ENCODE results near the gene CCDC137. TPM values are rescaled to one million over a fixed set of nuclear protein-coding genes. Genes with fewer than 3 reads are reported as not detected.

The CCDC137 gene
- total and polyA plus RNA-seq, 2 donors (not counting 3 experiments of a cell fraction or from before 2014, with no cell fraction given): 12.9 to 32.2 TPM

DNA sequence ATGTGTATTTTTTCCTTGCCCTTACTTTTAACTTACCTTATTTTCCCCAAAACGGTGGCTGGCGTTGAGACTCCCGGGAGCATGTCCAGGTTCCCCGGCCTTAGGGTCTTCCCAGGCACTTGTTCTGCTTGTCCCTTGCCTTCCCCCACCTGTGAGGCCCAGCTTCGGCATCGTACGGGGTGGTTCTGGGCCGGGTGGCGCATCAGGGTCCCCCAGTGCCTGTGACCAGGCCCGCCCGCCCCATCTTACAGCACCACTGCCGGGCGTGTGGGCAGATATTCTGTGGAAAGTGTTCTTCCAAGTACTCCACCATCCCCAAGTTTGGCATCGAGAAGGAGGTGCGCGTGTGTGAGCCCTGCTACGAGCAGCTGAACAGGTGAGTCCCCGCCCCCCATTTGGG is 24.7 kb downstream of the CCDC137 start:
- no peak for TF ChIP-seq GATA2 (IDR thresholded peaks at IDR 0.05; ENCODE audit: insufficient read depth, insufficient read length, low read depth, low read length)
- no peak for TF ChIP-seq FOS (IDR thresholded peaks at IDR 0.05; ENCODE audit: borderline replicate concordance, insufficient read depth, low read length)
- TF ChIP-seq, protein P1, sequence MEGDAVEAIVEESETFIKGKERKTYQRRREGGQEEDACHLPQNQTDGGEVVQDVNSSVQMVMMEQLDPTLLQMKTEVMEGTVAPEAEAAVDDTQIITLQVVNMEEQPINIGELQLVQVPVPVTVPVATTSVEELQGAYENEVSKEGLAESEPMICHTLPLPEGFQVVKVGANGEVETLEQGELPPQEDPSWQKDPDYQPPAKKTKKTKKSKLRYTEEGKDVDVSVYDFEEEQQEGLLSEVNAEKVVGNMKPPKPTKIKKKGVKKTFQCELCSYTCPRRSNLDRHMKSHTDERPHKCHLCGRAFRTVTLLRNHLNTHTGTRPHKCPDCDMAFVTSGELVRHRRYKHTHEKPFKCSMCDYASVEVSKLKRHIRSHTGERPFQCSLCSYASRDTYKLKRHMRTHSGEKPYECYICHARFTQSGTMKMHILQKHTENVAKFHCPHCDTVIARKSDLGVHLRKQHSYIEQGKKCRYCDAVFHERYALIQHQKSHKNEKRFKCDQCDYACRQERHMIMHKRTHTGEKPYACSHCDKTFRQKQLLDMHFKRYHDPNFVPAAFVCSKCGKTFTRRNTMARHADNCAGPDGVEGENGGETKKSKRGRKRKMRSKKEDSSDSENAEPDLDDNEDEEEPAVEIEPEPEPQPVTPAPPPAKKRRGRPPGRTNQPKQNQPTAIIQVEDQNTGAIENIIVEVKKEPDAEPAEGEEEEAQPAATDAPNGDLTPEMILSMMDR (IDR thresholded peaks at IDR 0.05; ENCODE audit: extremely low read depth in 1 of 2, insufficient read depth in 1 of 2, low read depth in 1 of 2, low read length in 2 of 2): no peak
- TF ChIP-seq JUN (IDR thresholded peaks at IDR 0.05; ENCODE audit: borderline replicate concordance, insufficient read depth, insufficient read length, low read depth): no peak
- TF ChIP-seq MYC (IDR thresholded peaks at IDR 0.05; ENCODE audit: low read depth, low read length): no peak
- Histone ChIP-seq H2AFZ (ENCODE audit: low read depth, low read length) (no peak overlapping the region), H3K4me1 (ENCODE audit: control insufficient read depth, extremely low read depth, insufficient read depth, low read length) (no peaks in the 10 kb centered on the region), H3K9me1 (replicated peaks; ENCODE audit: control insufficient read depth, extremely low read depth, insufficient read depth, low read length) (no peaks in the 10 kb centered on the region), H4K20me1 (replicated peaks; ENCODE audit: control insufficient read depth, extremely low read depth, insufficient read depth, low read length) (no peaks in the 10 kb centered on the region), H3K27ac (ENCODE audit: insufficient read depth, low read depth, low read length) (no peak overlapping the region), H3K9ac (replicated peaks; ENCODE audit: extremely low read depth, insufficient read depth, low read length) (no peak overlapping the region), H3K4me3 (replicated peaks in 1 of 3; ENCODE audit: insufficient read depth in 1 of 3, low read depth in 1 of 3, low read length in 3 of 3) (no peak overlapping the region), H3K4me2 (ENCODE audit: insufficient read depth, low read length) (no peak overlapping the region), H3K36me3 (ENCODE audit: control insufficient read depth in 2 of 2, extremely low read depth in 1 of 2, insufficient read depth in 2 of 2, low read length in 2 of 2) (peaks cover 26 to 93% of the 10 kb centered on the region in 2 experiments), H3K79me2 (ENCODE audit: control insufficient read depth, insufficient read depth, low read length) (peaks cover 48% of the 10 kb centered on the region), H3K27me3 (ENCODE audit: control insufficient read depth in 2 of 2, insufficient read depth in 2 of 2, low read length in 2 of 2) (no peaks in the 10 kb centered on the region), H3K9me3 (replicated peaks; ENCODE audit: control insufficient read depth, insufficient read depth, low read length) (no peaks in the 10 kb centered on the region)
- FAIRE-seq (no peak), DNase-seq (ENCODE audit: low read depth, low spot score) (no peak)
- POLR2A ChIA-PET: no interaction called here
- no TSS peak for BruUV-seq (replicated peaks)
- intact Hi-C loops (cut with micrococcal nuclease) (no loop called here), dilution Hi-C loops (cut with MboI; ENCODE audit: extremely low pct_ligation_motif_present, low sequenced_read_pairs) (no loop called here)
- CTCF ChIA-PET: no interaction called here

DNA sequence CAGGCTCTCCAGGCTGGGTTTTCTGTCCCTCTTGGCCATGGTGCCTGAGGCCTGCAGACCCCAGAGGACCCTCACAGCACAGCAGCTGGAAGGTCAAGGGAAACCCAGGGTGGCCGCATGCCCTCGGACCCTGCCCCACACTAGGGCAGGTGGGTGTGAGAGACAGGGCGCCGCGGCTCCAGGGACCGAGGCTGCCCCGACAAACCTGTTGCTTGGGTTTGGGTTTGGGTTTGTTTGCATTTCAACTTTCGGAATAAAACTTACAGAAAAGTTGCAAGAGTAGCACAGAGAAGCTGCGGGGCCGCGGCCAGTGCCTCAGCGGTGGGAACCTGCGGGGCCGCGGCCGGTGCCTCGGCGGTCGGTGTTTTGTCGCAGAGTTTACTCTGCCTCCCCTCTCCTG is 25.1 kb downstream of the CCDC137 start:
- intact Hi-C loops (cut with micrococcal nuclease): no loop called here
- dilution Hi-C loops (cut with MboI; ENCODE audit: extremely low pct_ligation_motif_present, low sequenced_read_pairs): no loop called here
- Histone ChIP-seq H3K79me2 (ENCODE audit: control insufficient read depth, insufficient read depth, low read length) (peaks cover 47% of the 10 kb centered on the region), H3K4me3 (replicated peaks in 1 of 3; ENCODE audit: insufficient read depth in 1 of 3, low read depth in 1 of 3, low read length in 3 of 3) (no peak overlapping the region), H2AFZ (ENCODE audit: low read depth, low read length) (no peak overlapping the region), H3K9ac (replicated peaks; ENCODE audit: extremely low read depth, insufficient read depth, low read length) (no peak overlapping the region), H3K27me3 (ENCODE audit: control insufficient read depth in 2 of 2, insufficient read depth in 2 of 2, low read length in 2 of 2) (no peaks in the 10 kb centered on the region), H3K4me1 (ENCODE audit: control insufficient read depth, extremely low read depth, insufficient read depth, low read length) (no peaks in the 10 kb centered on the region), H3K9me3 (replicated peaks; ENCODE audit: control insufficient read depth, insufficient read depth, low read length) (no peaks in the 10 kb centered on the region), H3K27ac (ENCODE audit: insufficient read depth, low read depth, low read length) (no peak overlapping the region), H3K36me3 (ENCODE audit: control insufficient read depth in 2 of 2, extremely low read depth in 1 of 2, insufficient read depth in 2 of 2, low read length in 2 of 2) (peaks cover 22 to 93% of the 10 kb centered on the region in 2 experiments), H4K20me1 (replicated peaks; ENCODE audit: control insufficient read depth, extremely low read depth, insufficient read depth, low read length) (no peaks in the 10 kb centered on the region), H3K4me2 (ENCODE audit: insufficient read depth, low read length) (no peak overlapping the region), H3K9me1 (replicated peaks; ENCODE audit: control insufficient read depth, extremely low read depth, insufficient read depth, low read length) (no peaks in the 10 kb centered on the region)
- ChIA-PET POLR2A (no interaction called here), CTCF (no interaction called here)
- FAIRE-seq: no peak
- TF ChIP-seq POLR2AphosphoS5 (IDR thresholded peaks at IDR 0.05; ENCODE audit: insufficient read depth, low read depth, low read length): no peak
- TF ChIP-seq JUN (IDR thresholded peaks at IDR 0.05; ENCODE audit: borderline replicate concordance, insufficient read depth, insufficient read length, low read depth): no peak
- TF ChIP-seq GATA2 (IDR thresholded peaks at IDR 0.05; ENCODE audit: insufficient read depth, insufficient read length, low read depth, low read length): no peak
- TF ChIP-seq, protein P2, sequence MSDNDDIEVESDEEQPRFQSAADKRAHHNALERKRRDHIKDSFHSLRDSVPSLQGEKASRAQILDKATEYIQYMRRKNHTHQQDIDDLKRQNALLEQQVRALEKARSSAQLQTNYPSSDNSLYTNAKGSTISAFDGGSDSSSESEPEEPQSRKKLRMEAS (IDR thresholded peaks at IDR 0.05; ENCODE audit: insufficient read depth, insufficient read length): no peak
- TF ChIP-seq MYC (IDR thresholded peaks at IDR 0.05; ENCODE audit: low read depth, low read length): no peak
- TF ChIP-seq POLR2A (IDR thresholded peaks at IDR 0.05; ENCODE audit: low read depth, low read length): no peak
- no peak for TF ChIP-seq FOS (IDR thresholded peaks at IDR 0.05; ENCODE audit: borderline replicate concordance, insufficient read depth, low read length)
- TF ChIP-seq, protein P1 (IDR thresholded peaks at IDR 0.05; ENCODE audit: extremely low read depth in 1 of 2, insufficient read depth in 1 of 2, low read depth in 1 of 2, low read length in 2 of 2): no peak
- no peak for TF ChIP-seq EZH2 (IDR thresholded peaks at IDR 0.05; ENCODE audit: borderline replicate concordance, low read depth, low read length, severe bottlenecking)
- BruUV-seq (replicated peaks): no TSS peak
- no peak for DNase-seq (ENCODE audit: low read depth, low spot score)
